H1 (cell line): Measurements from ENCODE around the gene FKBP2. TPM values are rescaled to one million over a fixed set of nuclear protein-coding genes. Genes with fewer than 3 reads are reported as not detected.

Experiments used
- CTCF ChIA-PET: fragments of 300-600 bp; sonication (Branson Sonifier 250); formaldehyde crosslinking; loops from one replicate; lab custom pipeline; 2021; ENCODE audit not compliant: partially characterized antibody; lab: Charles Lee
- POLR2A ChIA-PET: fragments of 300-600 bp; sonication (Branson Sonifier 250); formaldehyde crosslinking; loops from one replicate; lab custom pipeline; 2021; ENCODE audit warnings: inconsistent platforms; ENCODE audit not compliant: partially characterized antibody; lab: Charles Lee
- DNase-seq, 2 experiments: peaks; one replicate each; pipeline versions ENCODE4 v3.0.0 to v3.0.0-alpha.2; 2010 to 2022; ENCODE audit warnings: low spot score in 2 of 2, low read depth in 1 of 2, mixed read lengths in 1 of 2
- FAIRE-seq: peaks from 2 replicates; lab custom pipeline; 2011; peaks lifted over from hg19 to GRCh38; lab: Jason Lieb, UNC
- H2AFZ ChIP-seq: 2 replicates; pipeline ENCODE4 v1.8.1; 2012; ENCODE audit warnings: low read length, inconsistent platforms
- H2AK5ac ChIP-seq: 2 replicates; pipeline ENCODE4 v1.6.1; 2013; ENCODE audit warnings: low read depth, low read length
- H2BK120ac ChIP-seq: replicated peaks from 2 replicates; pipeline ENCODE3; 2013; ENCODE audit warnings: low read depth, low read length, inconsistent platforms
- H2BK12ac ChIP-seq: 2 replicates; pipeline ENCODE4 v1.6.1; 2013; ENCODE audit warnings: low read depth, low read length
- H2BK15ac ChIP-seq: 2 replicates; pipeline ENCODE4 v1.6.1; 2013; ENCODE audit warnings: low read length
- H2BK20ac ChIP-seq: 2 replicates; pipeline ENCODE4 v1.6.1; 2013; ENCODE audit warnings: low read length
- H2BK5ac ChIP-seq: 2 replicates; pipeline ENCODE4 v1.6.1; 2013; ENCODE audit warnings: low read depth, low read length
- H3K14ac ChIP-seq: 2 replicates; pipeline ENCODE4 v1.6.1; 2013; ENCODE audit warnings: inconsistent platforms; ENCODE audit not compliant: insufficient read length
- H3K18ac ChIP-seq: 2 replicates; pipeline ENCODE4 v1.6.1; 2013; ENCODE audit warnings: low read length; ENCODE audit errors: extremely low read depth
- H3K23ac ChIP-seq: 2 replicates; pipeline ENCODE4 v1.6.1; 2013; ENCODE audit warnings: inconsistent platforms; ENCODE audit not compliant: insufficient read length
- H3K23me2 ChIP-seq: 2 replicates; pipeline ENCODE4 v1.6.1; 2013; ENCODE audit warnings: low read depth, low read length
- H3K27ac ChIP-seq: 2 replicates; pipeline ENCODE4 v1.6.1; 2011; ENCODE audit warnings: low read depth, low read length, inconsistent platforms
- H3K27me3 ChIP-seq, 4 experiments: replicated peaks in 1 of 4; 1 replicate in 1 of 4; 2 replicates in 3 of 4; pipeline versions ENCODE4 v1.6.1 to v1.8.1; 2011 to 2013; ENCODE audit warnings: low read length in 3 of 4, mild to moderate bottlenecking in 3 of 4, inconsistent platforms in 2 of 4, mixed read lengths in 2 of 4, moderate library complexity in 1 of 4; ENCODE audit not compliant: control insufficient read depth in 3 of 4, insufficient read depth in 3 of 4; ENCODE audit errors: extremely low read depth in 1 of 4
- H3K36me3 ChIP-seq, 4 experiments: 2 replicates each; pipeline versions ENCODE4 v1.6.1 to v1.8.1; 2011 to 2013; ENCODE audit warnings: mild to moderate bottlenecking in 4 of 4, low read length in 3 of 4, moderate library complexity in 2 of 4, control low read depth in 1 of 4, inconsistent platforms in 1 of 4; ENCODE audit not compliant: insufficient read depth in 4 of 4, control insufficient read depth in 2 of 4
- H3K4ac ChIP-seq: replicated peaks from 2 replicates; pipeline ENCODE3; 2013; ENCODE audit warnings: low read length, low read depth, mixed read lengths, inconsistent platforms; ENCODE audit not compliant: insufficient read length
- H3K4me1 ChIP-seq, 4 experiments: replicated peaks in 1 of 4; 1 replicate in 1 of 4; 2 replicates in 3 of 4; pipeline versions ENCODE4 v1.6.1 to v1.8.1; 2011 to 2013; ENCODE audit warnings: low read length in 3 of 4, inconsistent platforms in 2 of 4, mixed read lengths in 1 of 4; ENCODE audit not compliant: insufficient read depth in 4 of 4, control insufficient read depth in 3 of 4
- H3K4me2 ChIP-seq, 2 experiments: 2 replicates each; pipeline versions ENCODE4 v1.6.1 to v1.8.1; 2011 to 2013; ENCODE audit warnings: low read depth in 2 of 2, low read length in 2 of 2, control low read depth in 1 of 2, inconsistent platforms in 1 of 2, mild to moderate bottlenecking in 1 of 2; ENCODE audit not compliant: insufficient read depth in 1 of 2
- H3K4me3 ChIP-seq, 4 experiments: fragments of 200-600, 300-600 bp in 1 of 4; sonication (generic), shearing (Covaris generic), sonication (Bioruptor Twin) in 1 of 4; 2 replicates each; pipeline versions ENCODE4 v1.5.1 to v1.8.1; 2011 to 2016; ENCODE audit warnings: low read length in 4 of 4, low read depth in 3 of 4, control low read depth in 2 of 4, inconsistent platforms in 2 of 4, mild to moderate bottlenecking in 2 of 4, mixed read lengths in 1 of 4, moderate library complexity in 1 of 4; ENCODE audit not compliant: insufficient read depth in 2 of 4; ENCODE audit errors: extremely low read depth in 1 of 4
- H3K56ac ChIP-seq: replicated peaks from 2 replicates; pipeline ENCODE3; 2013; ENCODE audit warnings: low read depth, mild to moderate bottlenecking, mixed read lengths, low read length, inconsistent platforms; ENCODE audit not compliant: insufficient read length
- H3K79me1 ChIP-seq: 2 replicates; pipeline ENCODE4 v1.6.1; 2013; ENCODE audit warnings: low read depth, low read length, control low read depth
- H3K79me2 ChIP-seq, 2 experiments: 2 replicates each; pipeline versions ENCODE4 v1.6.1 to v1.8.1; 2012 to 2013; ENCODE audit warnings: low read length in 2 of 2, mild to moderate bottlenecking in 2 of 2, inconsistent platforms in 1 of 2; ENCODE audit not compliant: insufficient read depth in 2 of 2, control insufficient read depth in 1 of 2
- H3K9ac ChIP-seq, 4 experiments: replicated peaks in 1 of 4; 1 replicate in 1 of 4; 2 replicates in 3 of 4; pipeline versions ENCODE4 v1.6.1 to v1.8.1; 2011 to 2013; ENCODE audit warnings: low read depth in 3 of 4, low read length in 3 of 4, control low read depth in 2 of 4, mild to moderate bottlenecking in 2 of 4, moderate library complexity in 2 of 4, inconsistent platforms in 1 of 4; ENCODE audit errors: extremely low read depth in 1 of 4
- H3K9me3 ChIP-seq, 2 experiments: 2 replicates each; pipeline versions ENCODE4 v1.6.1 to v1.8.1; 2012 to 2013; ENCODE audit warnings: mild to moderate bottlenecking in 2 of 2, moderate library complexity in 2 of 2, control low read depth in 1 of 2, inconsistent platforms in 1 of 2, low read depth in 1 of 2, low read length in 1 of 2, mixed read lengths in 1 of 2; ENCODE audit not compliant: insufficient read depth in 2 of 2
- H4K20me1 ChIP-seq, 2 experiments: replicated peaks in 1 of 2; 2 replicates each; pipeline versions ENCODE3 to v1.8.1; 2011 to 2013; ENCODE audit warnings: inconsistent platforms in 2 of 2, low read length in 2 of 2, mild to moderate bottlenecking in 1 of 2; ENCODE audit not compliant: insufficient read depth in 2 of 2, control insufficient read depth in 1 of 2
- H4K5ac ChIP-seq: 2 replicates; pipeline ENCODE4 v1.6.1; 2013; ENCODE audit warnings: low read length, low read depth, mixed read lengths, inconsistent platforms; ENCODE audit not compliant: insufficient read length
- H4K8ac ChIP-seq: 2 replicates; pipeline ENCODE4 v1.8.0; 2013; ENCODE audit warnings: mild to moderate bottlenecking, moderate library complexity, low read length, inconsistent platforms; ENCODE audit not compliant: insufficient read depth; ENCODE audit errors: extremely low read depth
- H4K91ac ChIP-seq: replicated peaks from 2 replicates; pipeline ENCODE3; 2013; ENCODE audit warnings: low read length, mixed read lengths, inconsistent platforms; ENCODE audit not compliant: insufficient read length
- CHD2 ChIP-seq: IDR thresholded peaks from 2 replicates; pipeline ENCODE4 v1.6.1; 2012; ENCODE audit warnings: low read length, improper control_type of control experiment
- CTBP2 ChIP-seq: IDR thresholded peaks from 2 replicates; pipeline ENCODE4 v1.7.0; 2011; ENCODE audit warnings: borderline replicate concordance, mild to moderate bottlenecking, moderate library complexity, mixed read lengths, low read length; ENCODE audit not compliant: insufficient read depth, insufficient read length
- EZH2 ChIP-seq: fragments of 200-600 bp; sonication (generic); IDR thresholded peaks from 2 replicates; pipeline ENCODE4 v1.7.1; 2012; ENCODE audit warnings: low read depth, mild to moderate bottlenecking, moderate library complexity, low read length, inconsistent platforms; ENCODE audit not compliant: severe bottlenecking
- KDM1A ChIP-seq: fragments of 200-600, 300-600 bp; sonication (generic); IDR thresholded peaks from 2 replicates; pipeline ENCODE4 v1.7.1; 2016; ENCODE audit warnings: mild to moderate bottlenecking, low read length, borderline replicate concordance
- KDM4A ChIP-seq: IDR thresholded peaks from one replicate; pipeline ENCODE4 v1.7.1; 2012; ENCODE audit warnings: low read depth, mild to moderate bottlenecking, moderate library complexity, low read length, inconsistent platforms; ENCODE audit not compliant: severe bottlenecking
- POLR2AphosphoS5 ChIP-seq: IDR thresholded peaks from 2 replicates; pipeline ENCODE4 v1.6.1; 2011; ENCODE audit warnings: low read depth, low read length
- SP2 ChIP-seq: IDR thresholded peaks from 2 replicates; pipeline ENCODE4 v1.6.1; 2012; ENCODE audit warnings: mild to moderate bottlenecking, low read length, inconsistent platforms
- SRF ChIP-seq: IDR thresholded peaks from 2 replicates; pipeline ENCODE4 v1.6.1; 2011; ENCODE audit warnings: mild to moderate bottlenecking, low read depth, low read length, moderate library complexity
- TAF1 ChIP-seq: IDR thresholded peaks from 2 replicates; pipeline ENCODE4 v1.6.1; 2011; ENCODE audit warnings: mild to moderate bottlenecking, low read depth, low read length
- TCF12 ChIP-seq: IDR thresholded peaks from 2 replicates; pipeline ENCODE4 v1.6.1; 2011; ENCODE audit warnings: low read depth, mild to moderate bottlenecking, low read length
- ZNF274 ChIP-seq: IDR thresholded peaks from 2 replicates; pipeline ENCODE4 v1.7.0; 2012; ENCODE audit warnings: low read length, borderline replicate concordance; ENCODE audit errors: extremely low read depth
- WGBS, 2 experiments: shearing (Covaris generic) in 1 of 2; methylation state at CpG; one replicate each; pipeline versions ENCODE4 v1.1.6 to v1.1.7; 2013 to 2015; ENCODE audit warnings: low lambda C conversion rate in 2 of 2, mixed read lengths in 2 of 2, inconsistent platforms in 1 of 2, low coverage in 1 of 2, missing lambda C conversion rate in 1 of 2; ENCODE audit not compliant: insufficient replicate concordance in 2 of 2, insufficient coverage in 1 of 2, insufficient read length in 1 of 2; ENCODE audit errors: extremely low coverage in 1 of 2, missing lambda C conversion rate in 1 of 2; 5-methylcytosine and 5-hydroxymethylcytosine counted together
- polyA plus RNA-seq, 7 experiments: library from polyadenylated mRNA; depleted of rRNA in 3 of 7; stranded (reverse) in 5 of 7; unstranded in 2 of 7; fragments of >200 nt in 5 of 7; fragments of 200-250 nt in 2 of 7; gene quantifications; 1 replicate in 5 of 7; 2 replicates in 1 of 7; 4 replicates in 1 of 7; pipeline versions ENCODE4 v1.2.1 to v1.2.3, GENCODE V29; 2011 to 2013; ENCODE audit warnings: missing spikeins in 2 of 7, mixed read lengths in 2 of 7
- total RNA-seq: library from RNA; stranded (reverse); fragmentation: NEBNext Ultra II Directional; extraction: Animal tissue kit (Norgen Biotek cat#: 25700); gene quantifications from 2 replicates; pipeline ENCODE4 v1.2.1, GENCODE V29; 2021

FKBP2 gene
- total and polyA plus RNA-seq, 2 of the 8 experiments (the other 6 are each of a cell fraction or from before 2014, with no cell fraction given): 41.7 to 52.5 TPM

DNA sequence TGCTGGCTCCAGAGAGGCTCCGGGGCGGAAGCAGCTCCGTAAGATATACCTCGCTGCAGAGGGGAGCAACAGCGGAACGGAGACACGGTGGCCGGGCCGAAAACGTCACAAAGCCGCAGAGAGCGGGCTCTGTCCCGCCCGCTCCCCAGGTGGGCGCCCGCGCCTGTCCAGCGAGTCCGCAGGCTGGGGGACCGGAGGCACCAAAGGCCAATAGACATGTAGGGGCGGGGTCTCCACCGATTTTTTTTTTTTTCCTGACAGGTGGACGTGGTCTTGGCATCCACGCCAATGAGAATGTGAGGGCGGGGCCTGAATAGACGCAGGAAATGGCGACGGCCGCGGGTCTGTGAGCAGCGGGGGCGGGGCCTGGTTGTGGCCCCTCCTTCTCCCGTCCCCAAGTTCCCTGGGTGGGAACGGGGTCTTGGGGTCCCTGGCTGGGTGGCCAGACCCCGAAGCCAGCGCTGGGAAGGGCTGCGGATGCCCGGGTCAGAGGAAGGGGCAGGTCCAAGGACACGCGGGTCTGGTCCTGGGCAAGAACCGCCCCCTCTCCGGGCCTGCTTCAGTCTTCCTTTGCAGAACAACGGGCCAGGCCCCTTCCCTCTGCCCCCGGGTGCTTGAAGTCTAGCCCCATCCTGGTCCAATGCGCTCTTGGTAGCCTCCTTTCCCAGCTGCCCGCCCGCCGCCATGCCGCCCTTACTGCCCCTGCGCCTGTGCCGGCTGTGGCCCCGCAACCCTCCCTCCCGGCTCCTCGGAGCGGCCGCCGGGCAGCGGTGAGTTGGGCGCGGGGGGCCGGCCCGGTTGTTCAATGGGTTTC, 10.5 kb upstream of the FKBP2 start, which contains the start of gene DNAJC4:
Gene DNAJC4 (plus strand): TSS at position 378 of the 814 bp plus-strand sequence. CDS start 307 bp downstream, at position 685.
- Histone ChIP-seq H3K9me3 (no peaks in the 10 kb centered on the region), H3K18ac (peak within 1 kb of the TSS; percentile 71), H3K36me3 (no peaks in the 10 kb centered on the region), H3K79me2 (no peaks in the 10 kb centered on the region), H3K56ac (peak within 1 kb of the TSS; percentile 47), H2BK120ac (no peak within 1 kb of the TSS), H2BK20ac (no peak within 1 kb of the TSS), H3K9ac (peak within 1 kb of the TSS in 3 of 4 experiments; percentile 38 to 76 (median 44); a peak in 6 of 7 replicates), H4K5ac (no peak within 1 kb of the TSS), H3K4me1 (peaks cover 0 to 33% (median 14%) of the 10 kb centered on the region in 4 experiments; a peak in 6 of 7 replicates), H3K27me3 (peaks cover 0 to 10% (median 6%) of the 10 kb centered on the region in 4 experiments; a peak in 4 of 7 replicates), H3K23me2 (peaks cover 24% of the 10 kb centered on the region), H3K23ac (no peak within 1 kb of the TSS), H3K4me3 (peak within 1 kb of the TSS; percentile 70 to 80 (median 76)), H2AFZ (peak within 1 kb of the TSS; percentile 26; the same call in 1 of the 2 replicates), H3K4ac (no peak within 1 kb of the TSS), H2AK5ac (no peak within 1 kb of the TSS), H4K8ac (peak within 1 kb of the TSS; percentile 73), H3K79me1 (no peaks in the 10 kb centered on the region; the same call in 1 of the 2 replicates), H2BK12ac (0 out of 2 replicates have a peak within 1 kb of the TSS, but pooled peaks have one; percentile 9), H2BK15ac (no peak within 1 kb of the TSS), H3K14ac (no peak within 1 kb of the TSS), H4K91ac (no peak within 1 kb of the TSS), H4K20me1 (peaks cover 0 to 2% of the 10 kb centered on the region in 2 experiments), H2BK5ac (peak within 1 kb of the TSS; percentile 9; the same call in 1 of the 2 replicates), H3K4me2 (peak within 1 kb of the TSS; percentile 87 to 97), H3K27ac (no peak within 1 kb of the TSS; the same call in 1 of the 2 replicates)
- CTCF ChIA-PET: interaction anchor here (0.6 to 8.6 kb wide), 2 partner anchors 24 to 34 kb away, joined by 3 to 51 read pairs; partner anchors contain the start of gene FERMT3
- 2% methylated on average over 45 of the region's 62 CpGs; no CpG with 5 or more reads in 1 of the 2 experiments for WGBS, 2 experiments
- DNase-seq (peak in 1 of 2 experiments; percentile 96), FAIRE-seq (no peak)
- POLR2A ChIA-PET: interaction anchor here (0.9 to 11.9 kb wide), 5 partner anchors 16 to 88 kb away, joined by 3 to 190 read pairs (median 3); partner anchors contain the start of genes FKBP2, PLCB3 and PPP1R14B
- TF ChIP-seq SRF (no peak), EZH2 (no peak), KDM1A (no peak), KDM4A (peak; percentile 76), TCF12 (0 out of 2 replicates have a peak, but pooled peaks have one; percentile 4), TAF1 (no peak), SP2 (no peak), CHD2 (no peak), CTBP2 (no peak), POLR2AphosphoS5 (no peak), ZNF274 (no peak)
